ENCODE results near the gene IL20. TPM values are rescaled to one million over a fixed set of nuclear protein-coding genes. Genes with fewer than 3 reads are reported as not detected.

Gene IL20
- not detected in 2 replicates for total RNA-seq

GRCh38 chr1:206864939-206865671 lies at the start of gene IL20:
IL20 (plus strand) TSS chr1:206865623; CDS start chr1:206865853, 230 bp downstream.

GRCh38 chr1:206897175-206897574 lies 31.8 kb downstream of the IL20 start, which contains the start of gene IL24:
IL24 (plus strand) TSS chr1:206897443; CDS start chr1:206897833, 390 bp downstream.

Other genes starting within 250 kb of the IL20 start
- 0.79 and 1.2 TPM in 2 replicates for gene DYRK3, start 230.1 kb upstream of the IL20 start, total RNA-seq
- gene MAPKAPK2, start 180.7 kb upstream of the IL20 start, total RNA-seq, result 17.7 and 28.3 TPM in 2 replicates
- gene IL19, start 94.8 kb upstream of the IL20 start, total RNA-seq, result not detected in 2 replicates
- gene IL10, start 93.1 kb upstream of the IL20 start, total RNA-seq, result not detected in 2 replicates
- gene IL24, start 31.8 kb downstream of the IL20 start, total RNA-seq, result 0.22 TPM in 1 of 2 replicates, not detected in the other
- 0.22 TPM in 1 of 2 replicates, not detected in the other for gene FCMR, start 56.3 kb downstream of the IL20 start, total RNA-seq
- not detected in 2 replicates for gene PIGR, start 80.8 kb downstream of the IL20 start, total RNA-seq
- gene FCAMR, start 104.8 kb downstream of the IL20 start, total RNA-seq, result not detected in 2 replicates
- 6.3 and 10.6 TPM in 2 replicates for gene C1orf116, start 167.1 kb downstream of the IL20 start, total RNA-seq
- gene YOD1, start 185.6 kb downstream of the IL20 start, total RNA-seq, result 13.3 and 36.5 TPM in 2 replicates
- 4.3 and 12.3 TPM in 2 replicates for gene PFKFB2, start 187.7 kb downstream of the IL20 start, total RNA-seq
- 0.79 and 40.1 TPM in 2 replicates for gene C4BPB, start 223.2 kb downstream of the IL20 start, total RNA-seq
- 0.11 TPM in 1 of 2 replicates, not detected in the other for gene C4BPA, start 238.6 kb downstream of the IL20 start, total RNA-seq